ENCODE measurements around the gene LMO1.

Gene LMO1

DNA sequence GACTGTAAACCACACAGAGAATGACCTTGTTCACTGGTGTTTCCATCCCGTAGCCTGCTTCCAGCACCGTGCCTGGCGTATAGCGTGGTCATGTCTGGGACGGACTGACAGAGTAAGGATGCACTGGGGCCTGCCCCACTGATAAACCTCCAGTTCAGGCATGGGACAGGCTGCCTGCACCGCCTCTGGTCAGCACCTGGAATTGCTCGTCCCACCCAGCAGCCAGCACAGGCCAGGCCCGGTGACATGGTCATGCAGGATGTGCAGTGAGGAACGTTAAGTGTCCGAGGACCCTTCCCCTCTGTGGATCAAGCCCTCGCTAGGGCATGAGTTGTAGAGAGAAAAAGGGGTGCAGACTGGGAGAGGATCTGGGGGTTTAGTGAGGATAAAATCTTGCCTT, 44.8 kb downstream of the LMO1 start:
- TF ChIP-seq, protein P1, sequence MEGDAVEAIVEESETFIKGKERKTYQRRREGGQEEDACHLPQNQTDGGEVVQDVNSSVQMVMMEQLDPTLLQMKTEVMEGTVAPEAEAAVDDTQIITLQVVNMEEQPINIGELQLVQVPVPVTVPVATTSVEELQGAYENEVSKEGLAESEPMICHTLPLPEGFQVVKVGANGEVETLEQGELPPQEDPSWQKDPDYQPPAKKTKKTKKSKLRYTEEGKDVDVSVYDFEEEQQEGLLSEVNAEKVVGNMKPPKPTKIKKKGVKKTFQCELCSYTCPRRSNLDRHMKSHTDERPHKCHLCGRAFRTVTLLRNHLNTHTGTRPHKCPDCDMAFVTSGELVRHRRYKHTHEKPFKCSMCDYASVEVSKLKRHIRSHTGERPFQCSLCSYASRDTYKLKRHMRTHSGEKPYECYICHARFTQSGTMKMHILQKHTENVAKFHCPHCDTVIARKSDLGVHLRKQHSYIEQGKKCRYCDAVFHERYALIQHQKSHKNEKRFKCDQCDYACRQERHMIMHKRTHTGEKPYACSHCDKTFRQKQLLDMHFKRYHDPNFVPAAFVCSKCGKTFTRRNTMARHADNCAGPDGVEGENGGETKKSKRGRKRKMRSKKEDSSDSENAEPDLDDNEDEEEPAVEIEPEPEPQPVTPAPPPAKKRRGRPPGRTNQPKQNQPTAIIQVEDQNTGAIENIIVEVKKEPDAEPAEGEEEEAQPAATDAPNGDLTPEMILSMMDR (IDR thresholded peaks at IDR 0.05; ENCODE audit: low read length, missing control alignments): no peak
- no peak overlapping the region for H3K4me3 ChIP-seq (replicated peaks; ENCODE audit: low read depth, low read length)
- no peak for DNase-seq (ENCODE audit: low read depth)

GRCh38 chr11:8218409-8218808, 45.3 kb downstream of the LMO1 start:
- TF ChIP-seq, protein P1 (IDR thresholded peaks at IDR 0.05; ENCODE audit: low read length, missing control alignments): no peak
- no peak overlapping the region for H3K4me3 ChIP-seq (replicated peaks; ENCODE audit: low read depth, low read length)
- no peak for DNase-seq (ENCODE audit: low read depth)

GRCh38 chr11:8217926-8218325, 45.8 kb downstream of the LMO1 start:
- no peak overlapping the region for H3K4me3 ChIP-seq (replicated peaks; ENCODE audit: low read depth, low read length)
- TF ChIP-seq, protein P1 (IDR thresholded peaks at IDR 0.05; ENCODE audit: low read length, missing control alignments): no peak
- DNase-seq (ENCODE audit: low read depth): no peak

DNA sequence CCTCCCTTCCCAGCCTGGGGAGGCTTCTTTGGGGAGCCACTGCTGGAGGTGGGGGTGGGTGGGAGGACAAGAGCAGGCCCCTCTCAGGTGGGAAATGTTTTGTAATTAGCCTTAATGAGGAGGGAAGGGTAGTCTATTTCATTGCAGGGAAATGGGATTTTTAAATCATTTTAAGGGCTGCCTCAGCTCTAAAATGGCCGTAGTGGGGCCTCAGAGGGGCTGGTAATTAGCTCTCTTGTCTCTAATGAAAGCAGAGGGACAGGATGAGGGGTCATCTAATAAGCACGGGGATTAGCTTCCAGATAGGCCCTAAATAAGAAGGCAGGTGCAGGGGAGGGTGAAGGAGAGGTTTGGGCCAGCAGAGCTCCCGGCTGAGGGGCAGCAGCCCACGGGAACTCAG, 46.5 kb downstream of the LMO1 start:
- H3K4me3 ChIP-seq (replicated peaks; ENCODE audit: low read depth, low read length): no peak overlapping the region
- TF ChIP-seq, protein P1 (IDR thresholded peaks at IDR 0.05; ENCODE audit: low read length, missing control alignments): no peak
- no peak for DNase-seq (ENCODE audit: low read depth)

DNA sequence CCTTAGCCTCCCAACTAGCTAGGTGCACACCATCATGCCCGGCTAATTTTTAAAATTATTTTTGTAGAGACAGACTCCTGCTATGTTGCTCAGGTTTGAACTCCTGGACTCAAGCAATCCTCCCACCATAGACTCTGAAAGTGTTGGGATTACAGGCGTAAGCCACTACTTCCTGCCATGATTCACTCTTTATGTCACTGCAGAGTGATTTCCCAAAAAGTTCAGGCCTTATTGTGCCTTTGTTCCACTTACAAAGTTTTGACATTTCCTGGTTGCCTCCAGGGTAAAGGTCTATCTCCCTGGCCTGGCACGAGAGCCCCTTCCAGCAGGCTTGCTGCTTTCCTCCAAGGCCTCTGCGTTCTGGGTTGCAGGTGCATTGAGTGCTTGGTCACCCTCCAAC, 50.3 kb downstream of the LMO1 start:
- TF ChIP-seq, protein P1 (IDR thresholded peaks at IDR 0.05; ENCODE audit: low read length, missing control alignments): no peak
- no peak for DNase-seq (ENCODE audit: low read depth)

GRCh38 chr11:8209208-8209807, 54.4 kb downstream of the LMO1 start:
- TF ChIP-seq, protein P1 (IDR thresholded peaks at IDR 0.05; ENCODE audit: low read length, missing control alignments): peak; percentile 25
- H3K4me3 ChIP-seq (replicated peaks; ENCODE audit: low read depth, low read length): no peak overlapping the region
- DNase-seq (ENCODE audit: low read depth): no peak

More for the DNA sequence above, 50.3 kb downstream of the LMO1 start:
- H3K4me3 ChIP-seq (replicated peaks; ENCODE audit: low read depth, low read length): no peak overlapping the region

Measured in fibroblast of pulmonary artery (primary cell).